ENCODE data around the gene LIMS4. TPM values are rescaled to one million over a fixed set of nuclear protein-coding genes. Genes with fewer than 3 reads are reported as not detected.
"Not testable (repeated sequence)": the region's sequence is repeated elsewhere in the genome, so short reads cannot be mapped to it uniquely, and the experiment has no call there.

LIMS4 gene
- total RNA-seq, 1 donor from 2014 or later, result 1.3 TPM

GRCh38 chr2:110422852-110423573, 49.6 kb downstream of the LIMS4 start:
- H3K4me3 ChIP-seq (ENCODE audit: insufficient read depth, low read depth, low read length); H3K4me3 Mint-ChIP-seq (ENCODE audit: unreplicated experiment); H3K4me1 ChIP-seq (ENCODE audit: insufficient read depth, low read length); FAIRE-seq; H4K20me1 ChIP-seq (ENCODE audit: insufficient read depth, low read length); H3K27me3 ChIP-seq (ENCODE audit: insufficient read depth, low read length); H3K4me2 ChIP-seq (ENCODE audit: low read length); H3K9me3 Mint-ChIP-seq (ENCODE audit: unreplicated experiment); H3K79me2 ChIP-seq (ENCODE audit: insufficient read depth, low read length); H3K9ac ChIP-seq (ENCODE audit: low read length); H3K36me3 ChIP-seq (ENCODE audit: insufficient read depth, low read length); H2AFZ ChIP-seq (ENCODE audit: low read depth, low read length); H3K27me3 Mint-ChIP-seq (ENCODE audit: low read depth, unreplicated experiment); H3K36me3 Mint-ChIP-seq (ENCODE audit: low read depth, unreplicated experiment); H3K27ac Mint-ChIP-seq (ENCODE audit: unreplicated experiment); H3K9me3 ChIP-seq (ENCODE audit: insufficient read depth, low read depth, low read length); DNase-seq (ENCODE audit: low read depth); H3K4me1 Mint-ChIP-seq (ENCODE audit: low read depth, unreplicated experiment); H3K27ac ChIP-seq (ENCODE audit: low read depth, low read length): not testable (repeated sequence)

DNA sequence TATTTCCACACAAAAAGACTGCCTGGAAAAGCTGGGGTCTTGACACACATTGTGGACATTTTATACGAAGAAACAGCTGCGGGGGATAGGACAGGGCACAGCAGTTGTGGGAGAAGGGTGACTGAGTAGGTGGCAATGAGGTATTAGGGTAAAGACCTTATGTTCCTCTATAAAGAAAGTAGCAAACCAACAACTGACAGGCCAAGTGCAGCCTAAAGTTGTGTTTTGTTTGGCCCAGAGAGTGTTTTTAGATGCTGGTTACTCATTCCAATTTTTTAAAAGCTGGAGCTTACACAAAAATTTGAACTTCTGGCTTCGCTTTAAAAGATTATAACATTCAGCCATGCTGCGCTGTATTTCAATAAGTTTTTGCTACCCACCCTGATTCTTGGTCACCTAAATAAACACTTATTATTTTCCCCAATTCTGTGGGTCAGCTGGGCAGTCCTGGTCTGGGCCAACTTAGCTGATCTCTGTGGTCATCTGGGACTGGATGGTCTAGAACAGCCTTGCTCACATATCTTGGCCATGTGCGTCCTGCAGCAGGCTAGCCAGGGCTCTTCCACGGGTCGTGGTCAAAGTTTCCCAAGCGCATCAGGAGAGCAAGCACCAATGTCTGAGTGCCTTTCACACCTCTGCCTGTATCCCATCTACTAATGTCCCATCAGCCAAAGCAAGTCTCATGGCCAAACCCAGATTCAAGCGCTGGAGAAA, 51.8 kb downstream of the LIMS4 start:
- H3K36me3 Mint-ChIP-seq (ENCODE audit: low read depth, unreplicated experiment); FAIRE-seq; H4K20me1 ChIP-seq (ENCODE audit: insufficient read depth, low read length); H3K27ac ChIP-seq (ENCODE audit: low read depth, low read length); H3K4me1 ChIP-seq (ENCODE audit: insufficient read depth, low read length); H3K4me2 ChIP-seq (ENCODE audit: low read length); H3K79me2 ChIP-seq (ENCODE audit: insufficient read depth, low read length); H3K27me3 ChIP-seq (ENCODE audit: insufficient read depth, low read length); H3K4me1 Mint-ChIP-seq (ENCODE audit: low read depth, unreplicated experiment); H3K27ac Mint-ChIP-seq (ENCODE audit: unreplicated experiment); H2AFZ ChIP-seq (ENCODE audit: low read depth, low read length); H3K4me3 ChIP-seq (ENCODE audit: insufficient read depth, low read depth, low read length); H3K9me3 ChIP-seq (ENCODE audit: insufficient read depth, low read depth, low read length); DNase-seq (ENCODE audit: low read depth); H3K27me3 Mint-ChIP-seq (ENCODE audit: low read depth, unreplicated experiment); H3K4me3 Mint-ChIP-seq (ENCODE audit: unreplicated experiment); H3K36me3 ChIP-seq (ENCODE audit: insufficient read depth, low read length); H3K9me3 Mint-ChIP-seq (ENCODE audit: unreplicated experiment); H3K9ac ChIP-seq (ENCODE audit: low read length): not testable (repeated sequence)

GRCh38 chr2:110407142-110407541, 65.5 kb downstream of the LIMS4 start:
- H3K9me3 ChIP-seq (ENCODE audit: insufficient read depth, low read depth, low read length); H3K36me3 Mint-ChIP-seq (ENCODE audit: low read depth, unreplicated experiment); H3K9ac ChIP-seq (ENCODE audit: low read length); H3K4me3 ChIP-seq (ENCODE audit: insufficient read depth, low read depth, low read length); H2AFZ ChIP-seq (ENCODE audit: low read depth, low read length); H4K20me1 ChIP-seq (ENCODE audit: insufficient read depth, low read length); H3K4me2 ChIP-seq (ENCODE audit: low read length); H3K27ac ChIP-seq (ENCODE audit: low read depth, low read length); FAIRE-seq; H3K79me2 ChIP-seq (ENCODE audit: insufficient read depth, low read length); DNase-seq (ENCODE audit: low read depth); H3K4me3 Mint-ChIP-seq (ENCODE audit: unreplicated experiment); H3K4me1 ChIP-seq (ENCODE audit: insufficient read depth, low read length); H3K27me3 ChIP-seq (ENCODE audit: insufficient read depth, low read length); H3K27me3 Mint-ChIP-seq (ENCODE audit: low read depth, unreplicated experiment); H3K4me1 Mint-ChIP-seq (ENCODE audit: low read depth, unreplicated experiment); H3K27ac Mint-ChIP-seq (ENCODE audit: unreplicated experiment); H3K36me3 ChIP-seq (ENCODE audit: insufficient read depth, low read length); H3K9me3 Mint-ChIP-seq (ENCODE audit: unreplicated experiment): not testable (repeated sequence)

DNA sequence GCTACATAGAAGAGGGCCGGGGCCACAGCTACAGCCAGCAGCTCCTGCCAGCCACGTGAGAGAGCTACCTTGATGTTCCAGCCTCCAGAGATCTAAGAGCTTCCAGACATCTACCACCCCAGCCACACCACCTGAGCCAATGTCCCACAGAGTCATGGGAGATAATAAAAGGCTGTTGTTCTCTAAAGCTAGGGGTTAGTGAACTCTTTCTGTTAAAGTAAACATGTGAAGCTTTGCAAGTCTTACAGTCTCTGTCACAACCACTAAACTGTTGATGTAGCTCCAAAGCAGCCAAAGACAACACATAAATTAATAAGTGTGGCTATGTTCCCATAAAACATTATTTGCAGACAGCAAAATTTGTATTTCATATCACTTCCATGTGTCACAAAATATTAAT, 67.6 kb downstream of the LIMS4 start:
- H3K36me3 Mint-ChIP-seq (ENCODE audit: low read depth, unreplicated experiment); H2AFZ ChIP-seq (ENCODE audit: low read depth, low read length); H3K27me3 Mint-ChIP-seq (ENCODE audit: low read depth, unreplicated experiment); DNase-seq (ENCODE audit: low read depth); H3K79me2 ChIP-seq (ENCODE audit: insufficient read depth, low read length); H3K27me3 ChIP-seq (ENCODE audit: insufficient read depth, low read length); H3K36me3 ChIP-seq (ENCODE audit: insufficient read depth, low read length); H3K9me3 Mint-ChIP-seq (ENCODE audit: unreplicated experiment); H3K9ac ChIP-seq (ENCODE audit: low read length); FAIRE-seq; H3K9me3 ChIP-seq (ENCODE audit: insufficient read depth, low read depth, low read length); H3K4me3 Mint-ChIP-seq (ENCODE audit: unreplicated experiment); H3K27ac ChIP-seq (ENCODE audit: low read depth, low read length); H3K27ac Mint-ChIP-seq (ENCODE audit: unreplicated experiment); H3K4me2 ChIP-seq (ENCODE audit: low read length); H4K20me1 ChIP-seq (ENCODE audit: insufficient read depth, low read length); H3K4me1 ChIP-seq (ENCODE audit: insufficient read depth, low read length); H3K4me3 ChIP-seq (ENCODE audit: insufficient read depth, low read depth, low read length); H3K4me1 Mint-ChIP-seq (ENCODE audit: low read depth, unreplicated experiment): not testable (repeated sequence)

- not testable (repeated sequence) for H2AFZ ChIP-seq (ENCODE audit: low read depth, low read length); H3K27ac Mint-ChIP-seq (ENCODE audit: unreplicated experiment); H3K36me3 ChIP-seq (ENCODE audit: insufficient read depth, low read length); H3K27me3 Mint-ChIP-seq (ENCODE audit: low read depth, unreplicated experiment); DNase-seq (ENCODE audit: low read depth); H3K9me3 Mint-ChIP-seq (ENCODE audit: unreplicated experiment); H3K27ac ChIP-seq (ENCODE audit: low read depth, low read length); H3K27me3 ChIP-seq (ENCODE audit: insufficient read depth, low read length); H3K79me2 ChIP-seq (ENCODE audit: insufficient read depth, low read length); H4K20me1 ChIP-seq (ENCODE audit: insufficient read depth, low read length); H3K4me2 ChIP-seq (ENCODE audit: low read length); H3K4me3 Mint-ChIP-seq (ENCODE audit: unreplicated experiment); H3K4me1 Mint-ChIP-seq (ENCODE audit: low read depth, unreplicated experiment); H3K9ac ChIP-seq (ENCODE audit: low read length); H3K4me3 ChIP-seq (ENCODE audit: insufficient read depth, low read depth, low read length); H3K36me3 Mint-ChIP-seq (ENCODE audit: low read depth, unreplicated experiment); H3K4me1 ChIP-seq (ENCODE audit: insufficient read depth, low read length); FAIRE-seq; H3K9me3 ChIP-seq (ENCODE audit: insufficient read depth, low read depth, low read length)
These were observed 68.4 kb downstream of the LIMS4 start for GRCh38 chr2:110404246-110404645.

DNA sequence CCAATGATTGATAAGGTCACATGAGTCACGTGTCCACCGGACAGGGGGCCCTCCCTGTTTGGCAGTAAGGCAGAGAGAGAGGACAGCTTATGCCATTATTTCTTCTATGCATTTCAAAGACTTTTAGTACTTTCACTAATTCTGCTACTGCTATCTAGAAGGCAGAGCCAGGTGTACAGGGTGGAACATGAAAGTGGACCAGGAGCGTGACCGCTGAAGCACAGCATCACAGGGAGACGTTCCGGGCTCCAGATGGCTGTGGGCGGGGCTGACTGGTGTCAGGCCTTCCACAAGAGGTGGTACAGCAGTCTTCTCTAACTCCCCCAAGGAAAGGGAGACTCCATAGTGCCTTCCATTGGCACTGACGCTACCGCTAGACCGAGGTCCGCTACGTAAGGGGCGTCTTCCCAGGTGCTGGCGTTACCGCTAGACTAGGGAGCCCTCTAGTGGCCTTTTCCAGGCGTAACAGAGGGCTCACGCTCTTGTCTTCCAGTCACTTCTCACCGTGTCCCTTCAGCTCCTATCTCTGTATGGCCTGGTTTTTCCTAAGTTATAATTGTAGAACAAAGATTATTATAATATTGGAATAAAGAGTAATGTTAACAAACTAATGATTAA, 71.5 kb downstream of the LIMS4 start:
- not testable (repeated sequence) for H3K4me3 ChIP-seq (ENCODE audit: insufficient read depth, low read depth, low read length); H3K4me1 Mint-ChIP-seq (ENCODE audit: low read depth, unreplicated experiment)

More for the DNA sequence above, 71.5 kb downstream of the LIMS4 start:
- not testable (repeated sequence) for H3K27me3 ChIP-seq (ENCODE audit: insufficient read depth, low read length); H3K9me3 ChIP-seq (ENCODE audit: insufficient read depth, low read depth, low read length); H3K4me3 Mint-ChIP-seq (ENCODE audit: unreplicated experiment); H4K20me1 ChIP-seq (ENCODE audit: insufficient read depth, low read length); H3K9ac ChIP-seq (ENCODE audit: low read length); H2AFZ ChIP-seq (ENCODE audit: low read depth, low read length); H3K36me3 ChIP-seq (ENCODE audit: insufficient read depth, low read length); H3K79me2 ChIP-seq (ENCODE audit: insufficient read depth, low read length); FAIRE-seq; H3K4me1 ChIP-seq (ENCODE audit: insufficient read depth, low read length); H3K4me2 ChIP-seq (ENCODE audit: low read length); H3K9me3 Mint-ChIP-seq (ENCODE audit: unreplicated experiment); H3K27ac Mint-ChIP-seq (ENCODE audit: unreplicated experiment); H3K27me3 Mint-ChIP-seq (ENCODE audit: low read depth, unreplicated experiment); DNase-seq (ENCODE audit: low read depth); H3K36me3 Mint-ChIP-seq (ENCODE audit: low read depth, unreplicated experiment); H3K27ac ChIP-seq (ENCODE audit: low read depth, low read length)

Data from astrocyte (in vitro differentiated cells and primary cell).